Osteoblast (primary cell): ENCODE results near the gene TRIM67. TPM values are rescaled to one million over a fixed set of nuclear protein-coding genes. Genes with fewer than 3 reads are reported as not detected.

ENCODE experiments used
- DNase-seq: peaks from one replicate; pipeline ENCODE4 v3.0.0; 2011; ENCODE audit warnings: low spot score, mixed read lengths; ENCODE audit not compliant: insufficient read length; ENCODE audit errors: missing footprints
- H2AFZ ChIP-seq: 2 replicates; pipeline ENCODE4 v1.6.0; 2011; ENCODE audit warnings: mild to moderate bottlenecking, low read length
- H3K27ac ChIP-seq: 2 replicates; pipeline ENCODE4 v1.5.1; 2011; ENCODE audit warnings: mild to moderate bottlenecking, low read depth, low read length, moderate library complexity
- H3K27me3 ChIP-seq: 2 replicates; pipeline ENCODE4 v1.6.0; 2012; ENCODE audit warnings: mild to moderate bottlenecking, control low read depth, inconsistent platforms, low read length, moderate library complexity; ENCODE audit not compliant: insufficient read depth
- H3K36me3 ChIP-seq: 2 replicates; pipeline ENCODE4 v1.5.1; 2011; ENCODE audit warnings: mild to moderate bottlenecking, low read length, control low read depth, moderate library complexity; ENCODE audit not compliant: insufficient read depth
- H3K4me1 ChIP-seq: 2 replicates; pipeline ENCODE4 v1.5.1; 2011; ENCODE audit warnings: mild to moderate bottlenecking, low read length, control low read depth, moderate library complexity; ENCODE audit not compliant: insufficient read depth
- H3K4me2 ChIP-seq: 2 replicates; pipeline ENCODE4 v1.6.0; 2011; ENCODE audit warnings: mild to moderate bottlenecking, low read length; ENCODE audit not compliant: insufficient read depth
- H3K4me3 ChIP-seq: fragments of 200-600 bp; sonication (generic); 3 replicates; pipeline ENCODE4 v1.5.1; 2012; ENCODE audit warnings: mild to moderate bottlenecking, low read length, inconsistent platforms; ENCODE audit not compliant: insufficient read depth
- H3K79me2 ChIP-seq: 2 replicates; pipeline ENCODE4 v1.6.0; 2012; ENCODE audit warnings: mild to moderate bottlenecking, low read length, control low read depth, inconsistent platforms; ENCODE audit not compliant: insufficient read depth
- H3K9me3 ChIP-seq: 2 replicates; pipeline ENCODE4 v1.5.1; 2011; ENCODE audit warnings: low read depth, low read length, control low read depth
- H4K20me1 ChIP-seq: 2 replicates; pipeline ENCODE4 v1.6.0; 2012; ENCODE audit warnings: mild to moderate bottlenecking, low read length, control low read depth; ENCODE audit not compliant: insufficient read depth
- CTCF ChIP-seq: IDR thresholded peaks from 2 replicates; pipeline ENCODE4 v1.5.1; 2011; ENCODE audit warnings: mild to moderate bottlenecking, low read depth, low read length, moderate library complexity; ENCODE audit errors: extremely low read depth
- total RNA-seq: library from RNA; depleted of rRNA; stranded (reverse); fragments of >200 nt; gene quantifications from 2 replicates; pipeline ENCODE4 v1.2.3, GENCODE V29; 2012

The TRIM67 gene
- total RNA-seq, 1 donor, result 0.36 TPM

DNA sequence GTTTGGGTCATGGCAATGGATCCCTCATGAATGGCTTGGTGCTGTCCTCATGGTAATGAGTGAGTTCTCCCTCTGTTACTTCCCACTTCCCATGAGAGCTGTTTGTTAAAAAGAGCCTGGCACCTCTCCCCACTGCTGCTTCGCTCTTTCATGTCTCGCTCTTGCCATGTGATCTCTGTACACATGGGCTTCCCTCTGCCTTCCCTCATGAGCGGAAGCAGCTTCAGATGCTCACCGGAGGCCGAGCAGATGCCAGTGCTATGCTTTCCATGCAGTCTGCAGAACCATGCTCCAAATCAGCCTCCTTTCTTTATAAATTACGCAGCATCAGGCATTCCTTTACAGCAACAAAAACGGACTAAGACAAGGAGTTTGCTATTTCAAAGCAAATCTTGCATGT, 64.3 kb downstream of the TRIM67 start:
- TF ChIP-seq CTCF, result no peak
- no peaks in the 10 kb centered on the region for H3K4me1 ChIP-seq
- no peak overlapping the region for H3K4me2 ChIP-seq
- no peaks in the 10 kb centered on the region for H3K9me3 ChIP-seq
- peaks cover 9% of the 10 kb centered on the region for H3K79me2 ChIP-seq
- H3K4me3 ChIP-seq, result no peak overlapping the region
- no peak overlapping the region for H3K27ac ChIP-seq
- no peak for DNase-seq
- peaks cover 44% of the 10 kb centered on the region for H3K36me3 ChIP-seq
- peaks cover 7% of the 10 kb centered on the region for H4K20me1 ChIP-seq
- H3K27me3 ChIP-seq, result no peaks in the 10 kb centered on the region
- no peak overlapping the region for H2AFZ ChIP-seq

- no peak overlapping the region for H3K4me2 ChIP-seq
- H4K20me1 ChIP-seq, result peaks cover 15% of the 10 kb centered on the region
- no peak overlapping the region for H3K4me3 ChIP-seq
- H2AFZ ChIP-seq, result no peak overlapping the region
- no peaks in the 10 kb centered on the region for H3K4me1 ChIP-seq
- H3K27me3 ChIP-seq, result no peaks in the 10 kb centered on the region
- no peak overlapping the region for H3K27ac ChIP-seq
- H3K79me2 ChIP-seq, result peaks cover 21% of the 10 kb centered on the region
- H3K9me3 ChIP-seq, result no peaks in the 10 kb centered on the region
- no peak for DNase-seq
- no peak for TF ChIP-seq CTCF
- peaks cover 14% of the 10 kb centered on the region for H3K36me3 ChIP-seq
These were observed 69.7 kb downstream of the TRIM67 start for GRCh38 chr1:231231511-231231910.

DNA sequence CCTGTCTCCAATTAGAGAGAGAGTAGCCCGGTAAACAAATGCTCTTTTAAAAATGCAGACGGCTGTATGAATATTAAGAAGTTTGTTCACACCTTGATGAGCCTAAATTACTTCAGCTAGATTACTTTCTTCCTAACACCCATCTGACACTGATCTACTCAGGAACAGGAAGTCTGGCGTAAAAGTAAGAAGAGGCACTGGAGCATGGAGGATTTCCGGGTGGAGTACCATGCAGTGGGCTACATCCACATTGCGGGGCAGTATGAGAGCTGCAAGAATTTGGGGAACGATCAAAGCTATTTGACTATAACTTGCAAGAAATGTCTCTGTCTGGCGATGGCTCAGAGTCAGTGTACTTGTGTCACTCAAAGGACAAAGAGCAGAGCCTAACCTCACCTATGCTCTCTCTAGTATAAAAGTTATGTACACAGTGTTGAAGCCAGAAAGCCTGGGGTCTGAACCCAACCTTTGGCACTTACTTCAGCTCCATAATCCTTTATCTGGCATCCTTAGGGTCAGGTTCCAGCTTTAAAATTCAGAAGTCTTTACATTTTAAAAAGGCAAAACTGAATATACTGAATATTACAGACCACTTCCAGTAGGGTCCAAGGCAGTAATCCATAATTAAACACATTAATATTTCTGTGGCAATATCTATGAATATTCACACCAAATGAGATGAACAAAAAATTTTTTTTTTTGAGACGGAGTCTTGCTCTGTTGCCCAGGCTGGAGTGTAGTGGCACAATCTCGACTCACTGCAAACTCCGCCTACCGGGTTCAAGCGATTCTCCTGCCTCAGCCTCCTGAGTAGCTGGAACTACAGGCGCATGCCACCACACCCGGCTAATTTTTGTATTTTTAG, 71.2 kb downstream of the TRIM67 start:
- Histone ChIP-seq H3K4me1 (no peaks in the 10 kb centered on the region), H2AFZ (no peak overlapping the region), H3K27ac (no peak overlapping the region), H4K20me1 (peaks cover 15% of the 10 kb centered on the region), H3K9me3 (no peaks in the 10 kb centered on the region), H3K4me3 (no peak overlapping the region), H3K79me2 (peaks cover 21% of the 10 kb centered on the region), H3K4me2 (no peak overlapping the region), H3K27me3 (no peaks in the 10 kb centered on the region), H3K36me3 (peaks cover 11% of the 10 kb centered on the region)
- no peak for DNase-seq
- no peak for TF ChIP-seq CTCF

- Histone ChIP-seq H3K27ac (no peak overlapping the region), H3K4me1 (no peaks in the 10 kb centered on the region), H3K9me3 (no peaks in the 10 kb centered on the region), H4K20me1 (peaks cover 15% of the 10 kb centered on the region), H3K4me2 (no peak overlapping the region), H3K36me3 (peaks cover 14% of the 10 kb centered on the region), H3K27me3 (no peaks in the 10 kb centered on the region), H2AFZ (no peak overlapping the region), H3K4me3 (no peak overlapping the region), H3K79me2 (peaks cover 21% of the 10 kb centered on the region)
- TF ChIP-seq CTCF, result no peak
- DNase-seq, result no peak
These were observed 72.0 kb downstream of the TRIM67 start for GRCh38 chr1:231233735-231234417.
